GM18511 (cell line): ENCODE results near the gene RASAL3.

Experiments used
- ATAC-seq: cut with Tn5 transposase; IDR thresholded peaks from one replicate; pipeline ENCODE4 v1.9.1; 2021; ENCODE audit warnings: mild to moderate bottlenecking, moderate library complexity; ENCODE audit not compliant: unreplicated experiment

RASAL3 gene

DNA sequence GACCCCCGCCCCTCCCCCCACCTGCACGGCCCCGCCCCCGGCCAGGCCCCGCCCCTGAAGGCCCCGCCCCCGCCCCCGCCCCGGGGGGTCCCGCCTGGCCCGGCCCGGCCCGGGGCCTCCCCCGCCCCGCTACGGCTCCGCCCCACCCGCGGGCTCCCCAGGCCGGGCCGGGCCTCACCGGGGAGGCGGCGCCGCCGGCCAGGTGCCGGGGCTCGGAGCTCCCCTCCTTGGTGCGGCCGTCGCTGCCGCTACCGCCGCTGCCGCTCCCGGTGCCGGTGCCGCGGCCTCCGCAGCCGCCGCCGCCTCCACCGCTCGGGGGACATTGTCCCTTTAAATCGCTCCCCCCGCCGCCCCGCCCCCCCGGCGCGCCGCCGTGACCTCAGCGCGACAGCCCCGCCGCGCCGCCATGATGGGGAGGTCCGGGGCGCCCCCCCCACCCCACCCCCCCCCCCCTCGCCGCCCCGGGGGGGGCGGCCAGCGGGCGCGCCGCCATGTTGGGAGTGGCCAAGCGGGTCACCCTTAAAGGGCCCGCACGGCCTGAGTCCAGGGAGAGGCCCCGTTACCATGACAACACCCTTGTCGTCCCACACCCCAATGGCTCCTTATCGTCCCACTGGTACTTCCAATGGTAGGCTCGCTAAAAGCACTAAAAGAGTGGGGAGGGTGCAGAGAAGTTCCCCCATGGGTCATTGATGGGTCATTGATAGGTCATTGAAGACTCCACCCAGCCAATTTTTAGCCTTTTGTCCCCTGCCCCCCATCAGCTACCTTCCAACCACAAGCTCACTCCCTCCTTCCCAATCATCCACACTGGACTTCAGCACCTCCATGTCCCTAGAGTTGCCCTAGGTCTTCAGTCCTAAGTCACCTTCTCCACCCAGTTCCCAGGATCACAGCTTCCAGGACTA is 14.5 kb downstream of the RASAL3 start, which contains the start of gene WIZ:
Gene WIZ (minus strand): TSS at position 337 of the 908 bp plus-strand sequence. CDS start 1,649 bp downstream, outside the sequence.
- ATAC-seq: peak; percentile 49

DNA sequence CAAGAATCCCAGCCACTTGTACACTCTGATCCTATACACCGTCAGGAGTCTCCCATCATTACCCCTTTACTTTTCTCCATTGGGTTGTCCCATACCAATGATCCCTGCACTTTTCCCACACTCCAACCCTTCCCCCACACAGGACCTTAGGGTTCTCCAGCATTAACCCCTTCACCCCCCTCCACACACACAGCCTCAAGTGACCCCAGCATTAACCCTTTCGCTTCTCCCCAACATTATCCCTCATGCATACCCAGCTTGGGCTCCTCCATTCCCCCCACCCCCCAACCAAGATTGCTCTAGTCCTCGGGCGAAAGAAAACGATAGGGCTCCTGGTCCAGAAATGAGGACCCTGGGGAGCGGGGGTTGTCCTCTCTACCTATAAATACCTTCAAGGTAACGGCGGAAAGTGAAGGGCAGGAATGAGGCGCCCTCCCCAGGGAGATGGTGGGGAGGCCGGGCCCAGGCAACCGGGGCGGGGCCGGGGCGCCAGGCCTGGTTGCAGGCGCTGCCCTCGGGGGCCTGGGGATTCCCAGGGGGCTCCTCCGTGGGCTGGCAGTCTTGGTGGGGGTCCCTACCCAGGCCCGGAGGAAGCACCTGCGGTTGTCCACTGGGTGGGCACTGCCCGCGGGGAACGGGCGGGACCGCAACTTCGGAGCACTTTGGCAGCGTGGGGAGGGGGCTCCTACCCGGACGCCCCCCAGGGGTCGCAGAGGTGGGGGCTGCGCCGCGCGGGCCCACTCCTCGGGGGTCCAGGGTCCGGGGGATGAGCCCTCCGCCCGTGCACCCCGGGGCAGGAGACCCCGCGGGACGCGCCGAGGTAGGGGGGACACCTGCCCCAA is 15.3 kb downstream of the RASAL3 start:
- no peak for ATAC-seq

DNA sequence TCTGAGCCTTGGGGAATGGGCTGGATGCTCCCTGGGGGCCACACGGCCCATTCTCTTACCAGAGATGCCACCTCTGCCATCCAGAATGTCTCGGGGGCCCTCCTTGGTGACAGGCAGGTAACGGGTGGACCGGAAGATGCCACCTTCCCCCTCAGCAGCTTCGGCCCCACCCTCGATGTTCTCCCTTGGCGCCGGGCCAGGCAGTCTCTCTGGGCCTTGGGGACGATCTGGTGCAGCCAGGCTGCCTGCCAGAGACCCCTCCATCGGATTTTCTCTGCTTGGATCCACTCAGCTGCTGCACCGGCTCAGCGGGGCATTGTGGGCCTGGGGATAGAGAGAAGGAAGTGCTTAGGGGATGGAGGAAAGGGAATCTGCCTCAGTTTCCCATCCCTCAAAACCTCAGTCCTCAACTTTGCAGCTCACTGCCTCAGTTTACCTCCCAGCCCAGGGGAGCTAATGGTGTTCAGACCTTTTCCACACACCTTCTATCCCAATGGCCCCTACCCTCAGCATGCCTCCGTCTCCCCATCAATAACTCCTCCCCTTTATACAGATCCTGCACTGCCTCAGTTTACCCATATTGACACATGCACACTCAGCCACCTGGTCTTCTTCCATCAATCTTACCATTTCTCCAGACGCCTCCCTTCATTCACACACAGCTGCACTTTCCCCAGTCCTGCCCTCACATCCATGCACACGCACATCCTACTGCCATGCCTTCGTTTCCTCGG is 16.1 kb downstream of the RASAL3 start:
- no peak for ATAC-seq

DNA sequence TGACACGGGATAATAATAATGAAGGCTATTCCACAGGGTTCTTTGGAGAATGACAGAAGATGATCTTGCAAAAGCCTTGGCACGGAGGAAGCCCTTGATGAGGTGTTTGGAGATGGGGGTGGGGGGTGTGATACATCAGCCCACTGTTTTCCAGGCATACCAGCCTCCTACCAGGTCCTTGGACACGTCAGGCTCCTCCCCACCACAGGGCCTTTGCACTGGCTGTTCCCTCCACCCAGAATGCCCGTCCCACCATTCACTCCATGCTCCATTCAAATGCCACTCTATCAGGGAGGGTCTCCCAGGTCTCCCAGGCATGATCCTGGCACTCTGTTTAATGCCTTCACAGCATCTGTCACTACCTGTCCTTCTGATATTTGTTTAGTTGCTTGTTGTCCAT is 17.3 kb downstream of the RASAL3 start:
- no peak for ATAC-seq

DNA sequence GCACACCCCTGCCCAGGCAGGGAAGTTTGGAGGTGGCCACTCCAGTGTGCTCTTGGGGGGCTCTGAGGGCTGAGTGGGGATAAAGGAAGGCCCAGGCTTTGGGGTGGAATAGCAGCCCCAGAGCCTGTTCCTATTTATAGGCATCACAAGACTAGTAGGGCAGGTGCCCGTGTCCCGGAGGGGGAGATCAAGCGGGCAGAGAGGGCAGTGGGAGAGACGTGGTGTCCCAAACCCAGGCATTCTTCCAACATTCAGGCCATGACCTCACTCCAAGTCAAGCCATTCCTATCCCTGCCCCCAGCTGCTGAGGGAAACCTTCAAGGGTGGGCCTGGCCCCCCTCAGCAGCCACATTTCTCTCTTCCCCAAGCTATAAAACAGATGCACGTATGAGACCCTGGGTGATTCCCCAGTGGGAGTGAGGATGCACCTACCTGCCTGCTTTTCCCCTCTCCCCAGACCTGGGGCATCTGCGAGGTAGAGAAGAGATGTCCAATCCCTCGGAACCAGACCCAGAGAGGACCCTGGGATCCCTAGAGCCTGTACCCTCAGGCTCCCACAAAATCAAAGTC is 18.5 kb downstream of the RASAL3 start:
- ATAC-seq: no peak

DNA sequence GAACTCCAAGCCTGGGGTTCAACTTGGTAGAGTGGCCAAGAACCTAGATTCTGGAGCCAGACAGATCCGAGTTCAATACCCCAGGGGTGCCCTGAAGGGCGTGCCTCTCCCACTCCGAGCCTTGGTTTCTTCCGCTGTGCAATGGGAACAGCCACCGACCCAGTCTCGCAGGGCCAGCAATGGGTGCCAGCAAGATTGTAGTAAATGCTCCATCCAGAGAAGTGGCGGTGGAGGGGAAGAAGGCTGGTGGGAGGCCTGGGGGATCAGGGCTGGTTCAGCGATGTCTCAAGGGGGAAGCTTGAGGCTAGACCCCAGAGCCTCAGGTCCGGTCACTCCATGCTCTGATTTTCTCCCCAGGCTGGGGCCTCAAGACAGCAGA is 19.1 kb downstream of the RASAL3 start:
- ATAC-seq: no peak

DNA sequence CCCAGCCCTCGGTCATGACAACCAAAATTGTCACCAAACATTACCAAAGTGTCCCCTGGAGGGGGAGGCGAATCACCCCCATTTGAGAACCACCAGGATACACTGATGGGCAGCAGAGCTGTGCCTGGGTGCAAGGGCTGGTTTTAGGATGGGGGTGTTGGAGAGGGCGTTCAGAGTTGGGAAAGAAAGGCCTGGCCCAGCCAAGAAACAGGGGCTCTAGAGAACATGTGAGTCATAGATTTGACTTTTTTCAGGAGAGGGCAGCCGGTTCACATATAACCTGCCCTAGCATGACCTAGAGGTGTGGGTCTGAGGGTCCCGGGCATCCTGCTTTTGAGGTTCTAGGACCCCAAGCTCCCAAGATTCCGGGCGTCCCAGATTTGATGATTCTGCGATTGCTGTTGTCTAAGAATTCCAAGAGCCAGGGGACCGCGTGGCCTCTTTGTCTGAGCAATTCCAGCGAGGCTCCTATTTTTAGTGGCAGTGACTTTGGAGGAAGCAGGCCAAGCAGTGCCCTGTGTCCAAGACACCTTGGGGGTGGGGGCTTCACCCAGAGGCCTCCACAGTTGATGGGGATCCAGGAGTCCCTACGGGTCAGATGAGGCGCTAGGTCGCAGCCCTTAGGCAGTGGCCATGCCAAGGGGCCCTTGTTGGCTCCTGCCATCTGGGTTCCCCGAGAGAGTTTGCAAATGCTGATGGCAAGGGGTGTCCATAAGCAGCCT is 19.7 kb downstream of the RASAL3 start:
- ATAC-seq: no peak

DNA sequence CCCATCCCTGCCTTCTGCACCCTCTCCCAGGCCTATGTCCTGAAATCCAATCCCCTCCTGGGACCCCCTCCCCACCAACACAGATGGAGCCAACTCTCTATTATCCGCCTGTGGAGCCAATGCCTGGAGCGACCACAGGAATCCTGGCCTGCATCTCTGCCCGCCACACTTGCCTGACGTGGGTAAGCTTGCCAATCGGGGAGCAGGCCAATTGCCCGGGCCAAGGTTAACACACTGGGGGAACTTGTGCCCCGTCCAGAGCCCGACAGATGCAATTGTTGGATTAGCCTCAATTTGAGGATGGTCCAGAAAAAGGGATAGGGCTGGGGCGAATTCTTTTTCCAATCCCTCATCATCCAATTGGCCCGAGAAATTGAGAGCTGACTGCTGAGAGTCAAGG is 20.5 kb downstream of the RASAL3 start:
- no peak for ATAC-seq

DNA sequence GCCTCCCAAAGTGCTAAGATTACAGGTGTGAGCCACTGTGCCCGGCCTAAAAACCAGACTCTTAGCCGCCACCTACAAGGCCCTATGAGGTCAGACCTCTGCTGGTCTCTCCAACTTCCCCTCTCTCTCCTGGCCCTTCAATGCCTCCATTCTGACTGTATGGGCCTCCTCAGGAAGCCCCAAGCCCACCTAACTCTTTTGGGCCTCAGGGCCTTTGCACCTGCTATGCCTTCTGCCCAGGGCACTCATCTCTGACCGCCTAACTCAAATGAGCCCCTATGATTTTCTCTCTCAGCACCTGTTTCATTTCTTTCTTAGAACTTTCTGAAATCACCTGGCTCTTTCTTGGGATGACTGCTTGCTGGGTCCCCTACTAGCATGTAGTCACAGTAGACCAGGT is 21.0 kb downstream of the RASAL3 start:
- no peak for ATAC-seq

DNA sequence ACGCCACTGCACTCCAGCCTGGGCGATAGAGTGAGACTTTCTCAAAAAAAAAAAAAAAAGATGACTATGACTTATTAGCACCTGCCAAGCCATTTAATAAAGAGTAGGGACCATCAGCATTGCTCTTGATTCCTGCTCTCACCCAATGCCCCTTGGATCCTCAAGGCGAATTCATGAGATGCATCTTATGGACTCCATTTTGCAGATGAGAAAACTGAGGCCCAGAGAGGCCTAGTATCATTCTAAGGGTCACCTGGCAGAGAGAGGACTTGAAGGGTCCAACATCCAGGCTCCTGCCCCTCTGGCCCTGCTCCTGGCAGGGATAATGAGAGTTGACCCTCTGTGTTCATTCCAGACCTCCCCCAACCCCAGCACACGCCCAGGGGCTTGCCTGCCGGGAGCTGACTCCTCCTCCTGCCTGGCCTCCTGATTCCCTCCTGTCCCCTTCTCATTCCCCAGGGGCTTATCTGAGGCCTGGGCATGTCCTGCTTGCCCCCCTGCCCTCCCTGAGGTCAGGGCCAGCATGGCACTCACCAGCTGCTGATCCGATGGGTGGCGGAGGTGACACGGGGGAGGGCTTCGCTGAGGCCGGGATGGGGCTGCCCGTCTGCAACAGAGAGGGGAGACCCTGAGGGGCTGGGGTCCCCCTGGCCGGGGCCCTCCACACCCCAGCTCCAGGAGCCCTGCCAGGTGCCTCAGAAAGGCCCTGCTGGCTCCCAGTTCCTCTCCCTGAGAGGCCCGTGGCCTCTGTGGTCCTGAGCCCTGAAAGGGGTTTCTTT is 22.0 kb downstream of the RASAL3 start:
- no peak for ATAC-seq

DNA sequence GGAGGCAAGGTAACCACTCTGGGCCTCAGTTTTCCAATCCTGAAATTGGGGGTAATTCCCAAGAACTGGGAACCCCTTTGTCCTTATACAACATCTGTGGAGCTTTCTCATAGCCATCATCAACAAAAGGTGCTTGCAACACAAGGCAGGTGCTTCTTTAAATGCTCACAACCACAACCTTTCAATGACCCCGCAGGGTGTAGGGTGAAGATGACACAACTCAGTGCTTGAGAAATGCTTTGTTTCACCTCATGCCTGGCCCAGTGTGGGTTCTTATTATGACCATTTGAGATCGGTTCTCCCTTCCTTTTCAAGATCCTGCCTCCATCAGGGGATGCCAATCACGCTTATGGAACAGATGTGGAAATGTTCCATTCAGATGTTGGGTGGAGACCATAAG is 23.0 kb downstream of the RASAL3 start:
- ATAC-seq: no peak

DNA sequence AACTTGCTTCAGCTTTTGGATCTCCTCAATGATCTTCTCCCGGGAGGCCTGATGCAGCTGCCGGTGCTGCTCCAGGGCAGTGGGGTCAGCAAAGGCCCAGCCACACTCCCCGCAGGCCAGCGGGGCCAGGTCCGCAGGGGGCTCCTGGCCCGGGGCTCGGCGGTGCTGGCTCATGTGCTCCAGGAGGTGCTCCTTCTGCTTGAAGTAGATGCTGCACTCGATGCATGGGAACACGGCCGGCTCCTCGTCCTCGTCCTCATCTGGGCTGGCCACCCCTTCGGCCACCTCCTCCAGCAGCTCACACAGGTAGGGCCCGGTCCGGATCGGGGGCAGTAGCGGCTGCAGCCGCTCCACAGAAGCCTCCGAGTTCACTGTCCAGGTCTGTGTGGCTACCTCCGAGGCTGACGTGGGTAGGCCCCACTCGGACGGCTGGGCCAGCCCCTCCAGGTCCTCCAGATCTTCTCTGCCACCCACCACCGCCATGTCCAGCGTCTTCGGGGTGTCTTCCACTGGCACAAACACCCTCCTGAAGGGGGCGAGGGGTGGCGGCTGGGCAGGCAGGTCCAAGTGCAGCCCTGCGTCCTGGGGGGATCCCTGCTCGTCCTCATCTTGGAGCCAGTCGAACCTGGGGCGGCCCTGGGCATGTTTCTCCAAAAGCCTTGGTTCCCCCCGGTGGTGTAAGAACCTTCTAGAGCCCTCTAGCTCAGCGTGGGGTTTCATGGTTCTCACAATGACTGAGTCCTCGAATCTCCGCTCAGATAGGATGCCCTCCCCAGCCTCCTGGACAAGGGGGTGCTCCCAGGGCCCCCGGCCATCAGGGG is 24.3 kb downstream of the RASAL3 start:
- ATAC-seq: no peak

DNA sequence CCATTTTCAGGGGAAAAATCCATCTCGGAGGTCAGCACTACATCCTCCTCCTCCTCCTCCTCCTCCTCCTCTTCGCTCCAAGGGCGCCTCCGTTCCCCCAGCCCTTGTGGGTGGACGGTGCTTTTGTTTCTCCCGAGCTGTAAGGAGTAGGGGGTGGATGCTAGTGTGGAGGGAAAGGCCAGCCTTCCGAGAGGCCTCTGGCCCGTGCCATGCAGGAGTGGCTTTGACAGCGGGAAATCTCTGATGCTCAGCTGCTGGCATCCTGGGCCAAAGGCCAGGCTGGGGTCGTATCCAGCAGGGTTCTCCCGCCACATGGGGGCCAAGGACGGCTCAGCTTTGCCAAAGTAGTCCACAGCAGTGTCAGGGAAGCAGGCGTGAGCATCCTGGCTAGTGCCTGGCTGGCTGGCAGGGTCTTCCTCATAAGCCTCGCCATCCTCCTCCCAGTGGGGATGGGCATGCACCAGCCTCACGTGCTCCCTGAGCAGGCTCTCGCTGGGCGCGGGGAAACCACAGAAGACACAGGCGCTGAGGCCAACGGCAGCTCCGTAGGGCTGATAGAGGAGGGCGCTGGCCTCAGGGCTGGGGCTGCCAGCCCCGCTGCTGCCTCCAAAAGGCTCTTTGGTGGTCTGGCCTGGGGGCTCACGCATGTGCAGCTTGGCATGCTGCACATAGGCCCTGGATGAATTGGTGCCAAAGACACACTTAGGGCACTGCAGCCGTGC is 25.1 kb downstream of the RASAL3 start:
- ATAC-seq: no peak

DNA sequence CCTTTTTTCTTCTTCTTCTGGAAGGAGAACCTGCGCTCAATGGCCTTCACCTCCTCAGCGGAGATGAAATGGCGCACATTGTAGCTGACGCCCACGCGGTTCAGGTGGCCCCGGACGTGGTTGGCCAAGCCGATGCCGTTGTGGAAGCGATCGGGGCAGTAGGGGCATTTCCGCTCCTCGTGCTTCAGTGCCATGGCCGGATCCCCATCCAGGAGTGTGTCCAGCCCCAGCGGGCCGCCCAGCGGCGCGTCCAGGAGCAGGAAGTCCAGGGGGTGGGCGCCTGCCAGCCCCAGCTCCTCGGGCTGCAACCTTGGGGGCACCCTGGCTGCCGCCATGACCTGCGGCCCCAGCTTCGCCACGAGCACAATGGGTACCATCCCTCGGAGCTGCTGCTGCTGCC is 25.8 kb downstream of the RASAL3 start:
- no peak for ATAC-seq

DNA sequence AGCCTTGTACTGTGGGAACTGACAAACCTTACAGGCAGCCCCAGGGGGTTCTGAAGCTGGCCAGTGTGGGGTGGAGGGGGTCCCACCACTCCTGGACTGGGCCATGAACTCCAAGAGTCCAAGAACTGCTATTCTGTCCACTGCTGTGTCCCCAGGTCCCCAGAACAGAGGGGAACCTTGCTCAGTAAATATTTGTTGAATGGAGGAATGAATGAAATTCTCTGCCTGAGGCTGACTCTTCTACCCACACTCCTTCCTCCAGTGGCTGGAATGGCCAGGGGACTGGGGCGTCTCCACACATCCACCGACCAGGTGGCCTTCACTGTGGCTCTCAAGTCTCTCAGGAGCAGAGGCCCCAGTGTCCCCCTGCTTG is 26.2 kb downstream of the RASAL3 start:
- ATAC-seq: no peak

DNA sequence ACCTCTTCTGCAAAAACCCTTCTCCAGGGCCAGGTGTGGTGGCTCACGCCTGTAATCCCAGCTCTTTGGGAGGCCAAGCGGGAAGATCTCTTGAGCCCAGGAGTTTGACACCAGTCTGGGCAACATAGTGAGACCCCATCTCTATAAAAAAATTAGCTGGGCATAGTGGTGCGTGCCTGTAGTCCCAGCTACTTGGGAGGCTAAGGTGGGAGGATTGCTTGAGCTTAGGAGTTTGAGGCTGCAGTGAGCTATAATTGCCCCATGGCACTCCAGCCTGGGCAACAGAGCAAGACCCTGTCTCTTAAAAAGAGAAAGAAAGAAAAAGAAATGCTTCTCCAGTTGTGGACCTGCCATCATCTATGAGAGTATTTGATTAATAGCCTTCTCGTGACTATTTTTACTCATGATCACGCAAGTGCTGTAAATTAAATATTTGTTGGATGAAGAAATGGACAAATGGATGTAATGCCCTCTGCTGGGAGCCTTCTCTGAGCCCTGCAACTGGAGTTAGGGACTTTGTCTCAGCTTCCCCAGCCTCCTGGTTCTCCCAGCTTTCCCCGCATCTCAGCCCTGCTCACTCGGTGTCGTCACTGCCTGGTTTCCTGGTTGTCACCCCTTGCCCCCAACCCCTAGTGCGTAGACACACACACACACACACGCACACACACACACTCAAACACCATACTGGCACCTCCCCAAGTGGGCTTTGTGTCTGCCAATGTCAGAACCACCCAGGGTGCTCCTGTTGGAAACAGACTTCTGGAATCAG is 26.8 kb downstream of the RASAL3 start:
- ATAC-seq: no peak

DNA sequence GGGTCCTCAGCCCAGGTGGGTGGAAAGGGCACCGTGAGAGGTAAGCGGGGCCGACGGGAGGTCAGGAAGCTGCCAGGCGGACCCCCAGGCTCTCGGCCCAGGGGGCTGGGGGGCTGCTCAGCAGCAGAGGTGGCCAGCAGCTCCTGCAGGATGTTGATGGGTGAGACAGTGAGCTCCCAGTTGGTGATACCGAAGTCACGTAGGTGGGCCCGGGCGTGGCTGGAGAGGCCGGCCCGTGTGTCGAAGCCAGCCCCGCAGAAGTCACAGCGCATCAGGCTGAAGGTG is 27.6 kb downstream of the RASAL3 start:
- ATAC-seq: no peak
